ENCODE data around the gene CASP8AP2.
"Not testable (repeated sequence)": the region's sequence is repeated elsewhere in the genome, so short reads cannot be mapped to it uniquely, and the experiment has no call there.

CASP8AP2 gene

GRCh38 chr6:89826029-89826528 is 3.6 kb upstream of the CASP8AP2 start:
- DNase-seq (ENCODE audit: low spot score): no peak

DNA sequence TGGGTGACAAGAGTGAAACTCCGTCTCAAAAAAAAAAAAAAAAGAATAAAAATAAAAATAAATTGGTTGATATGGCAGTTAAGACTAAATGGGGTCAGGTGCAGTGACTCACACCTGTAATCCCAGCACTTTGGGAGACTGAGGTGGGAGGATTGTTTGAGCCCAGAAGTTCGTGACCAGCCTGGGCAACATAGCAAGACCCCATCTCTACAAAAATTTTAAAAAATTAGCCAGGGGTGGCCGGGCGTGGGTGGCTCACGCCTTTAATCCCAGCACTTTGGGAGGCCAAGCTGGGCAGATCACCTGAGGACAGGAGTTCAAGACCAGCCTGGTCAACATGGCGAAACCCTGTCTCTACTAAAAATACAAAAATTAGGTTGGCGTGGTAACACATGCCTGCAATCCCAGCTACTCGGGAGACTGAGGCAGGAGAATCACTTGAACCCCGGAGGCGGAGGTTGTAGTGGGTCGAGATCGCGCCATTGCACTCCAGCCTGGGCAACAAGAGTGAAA is 1.1 kb upstream of the CASP8AP2 start:
- not testable (repeated sequence) for DNase-seq (ENCODE audit: low spot score)

DNA sequence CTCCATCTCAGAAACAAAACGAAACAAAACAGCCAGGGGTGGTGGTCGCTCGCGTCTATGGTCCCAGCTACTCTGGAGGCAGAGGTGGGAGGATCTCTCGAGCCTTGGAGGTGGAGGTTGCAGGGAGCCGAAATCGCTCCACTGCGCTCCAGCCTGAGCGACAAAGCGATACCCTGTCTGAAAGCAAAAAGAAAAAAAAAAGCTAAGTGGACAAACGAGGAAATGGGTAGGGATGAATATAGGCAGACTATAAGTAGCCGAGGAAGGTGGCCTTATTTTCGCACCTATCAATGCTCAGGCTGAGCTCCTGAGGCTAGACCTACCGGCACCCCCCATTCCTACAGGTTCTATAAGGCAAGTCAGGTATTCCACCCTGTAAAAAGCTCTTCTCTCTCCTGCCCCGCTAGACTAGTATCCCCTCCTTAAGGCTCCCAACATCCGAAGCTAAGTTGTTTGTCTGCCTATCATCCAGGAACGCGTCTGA is 650 bp upstream of the CASP8AP2 start:
- DNase-seq (ENCODE audit: low spot score): no peak

- no peak for DNase-seq (ENCODE audit: low spot score)
These were observed 610 bp downstream of the CASP8AP2 start for GRCh38 chr6:89830170-89830809.

- DNase-seq (ENCODE audit: low spot score): no peak
These were observed 5.5 kb downstream of the CASP8AP2 start for GRCh38 chr6:89834884-89835792.

DNA sequence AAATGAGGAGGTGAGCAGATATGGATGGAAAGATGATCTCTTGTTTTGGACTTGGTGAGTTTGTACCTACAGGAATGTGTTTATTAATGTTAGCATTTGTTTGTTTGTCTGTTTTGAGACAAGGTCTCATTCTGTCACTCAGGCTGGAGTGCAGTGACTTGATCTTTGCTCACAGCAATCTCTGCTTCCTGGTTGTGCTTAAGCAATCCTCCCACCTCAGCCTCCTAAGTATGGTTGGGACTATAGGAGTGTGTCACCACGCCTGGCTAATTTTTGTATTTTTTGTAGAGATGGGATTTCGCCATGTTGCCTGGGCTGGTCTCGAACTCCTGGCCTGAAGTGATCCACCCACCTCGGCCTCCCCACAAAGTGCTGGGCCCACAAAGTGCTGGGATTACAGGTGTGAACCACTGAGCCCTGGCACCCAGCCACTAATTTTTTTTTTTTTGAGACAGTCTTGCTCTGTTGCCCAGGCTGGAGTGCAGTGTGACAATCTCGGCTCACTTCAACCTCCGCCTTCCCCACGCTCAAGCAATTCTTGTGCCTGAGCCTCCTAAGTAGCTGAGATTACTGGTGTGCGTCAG is 7.1 kb downstream of the CASP8AP2 start:
- DNase-seq (ENCODE audit: low spot score): no peak

- no peak for DNase-seq (ENCODE audit: low spot score)
These were observed 10.9 kb downstream of the CASP8AP2 start for GRCh38 chr6:89840538-89840937.

GRCh38 chr6:89842228-89842627 is 12.5 kb downstream of the CASP8AP2 start:
- no peak for DNase-seq (ENCODE audit: low spot score)

DNA sequence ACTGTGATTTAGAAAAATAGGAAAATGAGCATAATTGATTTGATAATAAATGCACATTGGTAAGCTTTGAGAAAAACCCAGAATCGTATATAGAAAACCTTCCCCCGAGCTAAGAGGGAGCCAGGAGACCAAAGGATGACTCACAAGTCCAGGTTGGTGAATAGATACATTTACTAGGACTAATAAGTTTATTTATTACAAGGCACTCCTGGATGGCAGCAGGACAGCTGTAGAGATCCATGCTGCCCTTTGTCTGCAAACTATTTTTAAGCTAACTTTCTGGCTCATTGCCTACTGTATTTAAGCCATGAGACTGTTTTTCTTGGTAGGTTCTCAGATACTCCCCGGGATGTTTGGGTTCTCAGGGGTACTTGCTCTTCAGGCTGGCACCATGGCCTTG is 13.4 kb downstream of the CASP8AP2 start:
- peak; percentile 12 for DNase-seq (ENCODE audit: low spot score)

DNA sequence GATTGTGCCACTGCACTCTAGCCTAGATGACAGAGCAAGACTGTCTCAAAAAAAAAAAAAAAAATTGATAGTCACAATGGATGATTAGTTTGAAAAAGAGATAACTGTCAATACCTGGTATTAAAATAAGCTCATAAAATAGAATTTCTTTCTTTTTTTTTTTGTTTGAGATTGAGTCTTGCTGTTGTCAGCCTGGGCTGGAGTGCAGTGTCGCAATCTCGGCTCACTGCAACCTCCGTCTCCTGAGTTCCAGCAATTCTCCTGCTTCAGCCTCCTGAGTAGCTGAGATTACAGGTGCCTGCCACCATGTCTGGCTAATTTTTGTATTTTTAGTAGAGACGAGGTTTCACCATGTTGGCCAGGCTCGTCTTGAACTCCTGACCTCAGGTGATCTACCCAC is 17.8 kb downstream of the CASP8AP2 start:
- not testable (repeated sequence) for DNase-seq (ENCODE audit: low spot score)

DNA sequence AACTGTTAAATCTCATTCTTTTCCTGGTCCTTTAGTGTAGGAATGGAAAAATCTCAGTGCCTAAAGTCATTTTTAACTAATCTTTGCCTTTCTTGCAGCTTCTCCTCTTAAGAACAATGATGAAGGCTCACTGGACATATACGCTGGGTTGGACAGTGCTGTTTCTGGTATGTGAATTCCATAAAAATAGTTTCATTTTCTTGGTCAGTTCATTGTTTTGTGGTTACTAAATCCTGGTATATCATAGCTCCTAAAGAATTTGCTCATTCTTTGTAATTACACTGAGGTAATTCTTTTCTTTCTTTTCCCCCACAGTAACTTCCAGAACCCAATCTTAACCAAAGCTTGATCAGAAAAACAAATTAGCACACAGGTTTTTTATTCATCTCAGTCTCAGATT is 23.4 kb downstream of the CASP8AP2 start:
- DNase-seq (ENCODE audit: low spot score): peak; percentile 22

DNA sequence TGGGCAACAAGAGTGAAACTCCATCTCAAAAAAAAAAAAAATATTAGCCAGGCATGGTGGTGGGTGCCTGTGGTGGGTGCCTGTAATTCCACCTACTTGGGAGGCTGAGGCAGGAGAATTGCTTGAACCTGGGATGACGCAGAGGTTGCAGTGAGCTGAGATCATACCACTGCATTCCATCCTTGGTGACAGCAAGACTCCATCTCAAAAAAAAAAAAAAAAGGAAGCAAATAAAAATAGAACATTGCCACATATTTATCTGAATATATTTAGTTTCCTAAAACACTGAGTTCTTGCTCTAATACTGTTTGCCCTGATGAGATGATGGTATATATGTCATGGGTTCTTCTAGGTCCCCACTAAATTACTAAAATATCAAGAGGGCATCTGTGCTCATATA is 28.4 kb downstream of the CASP8AP2 start:
- no peak for DNase-seq (ENCODE audit: low spot score)

- DNase-seq (ENCODE audit: low spot score): no peak
These were observed 30.1 kb downstream of the CASP8AP2 start for GRCh38 chr6:89859744-89860143.

GRCh38 chr6:89862273-89862672 is 32.6 kb downstream of the CASP8AP2 start:
- DNase-seq (ENCODE audit: low spot score): no peak

DNA sequence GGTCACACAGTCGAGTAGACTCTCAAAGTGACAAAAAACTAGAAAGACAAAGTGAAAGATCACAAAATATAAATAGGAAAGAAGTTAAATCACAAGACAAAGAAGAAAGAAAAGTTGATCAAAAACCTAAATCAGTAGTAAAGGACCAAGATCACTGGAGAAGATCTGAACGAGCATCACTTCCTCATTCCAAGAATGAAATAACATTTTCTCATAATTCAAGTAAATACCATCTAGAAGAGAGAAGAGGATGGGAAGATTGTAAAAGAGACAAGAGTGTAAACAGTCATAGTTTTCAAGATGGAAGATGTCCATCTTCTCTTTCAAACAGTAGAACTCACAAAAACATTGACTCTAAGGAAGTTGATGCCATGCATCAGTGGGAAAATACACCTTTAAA is 33.0 kb downstream of the CASP8AP2 start:
- DNase-seq (ENCODE audit: low spot score): no peak

DNA sequence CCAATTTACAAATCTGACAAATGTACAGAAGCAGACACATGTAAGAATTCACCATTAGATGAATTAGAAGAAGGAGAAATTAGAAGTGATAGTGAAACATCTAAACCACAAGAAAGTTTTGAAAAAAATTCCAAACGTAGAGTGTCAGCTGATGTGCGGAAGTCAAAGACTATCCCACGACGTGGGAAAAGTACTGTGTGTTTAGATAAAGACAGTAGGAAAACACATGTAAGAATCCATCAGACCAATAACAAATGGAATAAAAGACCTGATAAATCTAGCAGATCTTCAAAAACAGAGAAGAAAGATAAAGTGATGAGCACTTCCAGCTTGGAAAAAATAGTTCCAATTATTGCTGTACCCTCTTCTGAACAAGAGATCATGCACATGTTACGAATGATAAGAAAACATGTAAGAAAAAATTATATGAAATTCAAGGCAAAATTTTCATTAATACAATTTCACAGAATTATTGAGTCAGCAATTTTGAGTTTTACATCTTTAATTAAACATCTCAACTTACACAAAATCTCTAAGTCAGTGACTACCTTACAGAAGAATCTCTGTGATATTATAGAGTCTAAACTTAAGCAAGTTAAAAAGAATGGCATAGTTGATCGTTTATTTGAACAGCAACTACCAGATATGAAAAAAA is 36.5 kb downstream of the CASP8AP2 start:
- no peak for DNase-seq (ENCODE audit: low spot score)

DNA sequence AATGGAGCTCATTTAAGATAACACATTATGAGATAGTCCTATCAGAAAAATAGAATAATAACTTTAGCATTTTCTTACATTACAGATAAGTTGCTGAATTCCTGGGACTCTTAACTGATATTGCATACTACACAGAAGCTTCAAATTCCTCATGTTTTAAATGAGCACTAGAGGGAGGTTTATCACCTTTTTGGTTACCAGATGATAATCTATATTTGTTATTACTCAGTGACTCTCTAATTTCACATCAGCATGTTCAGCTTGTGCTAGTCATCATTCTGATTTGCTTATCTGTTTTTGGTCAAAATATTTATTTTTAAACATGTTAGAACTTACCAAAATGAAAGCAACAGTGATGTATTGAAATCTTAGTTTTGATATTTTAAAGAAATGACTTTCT is 44.0 kb downstream of the CASP8AP2 start:
- DNase-seq (ENCODE audit: low spot score): no peak

GRCh38 chr6:89874438-89874837 is 44.8 kb downstream of the CASP8AP2 start:
- DNase-seq (ENCODE audit: low spot score): no peak

GRCh38 chr6:89886378-89887120 is 56.9 kb downstream of the CASP8AP2 start:
- DNase-seq (ENCODE audit: low spot score): no peak

GRCh38 chr6:89887452-89888137 is 57.9 kb downstream of the CASP8AP2 start:
- peak; percentile 16 for DNase-seq (ENCODE audit: low spot score)

DNA sequence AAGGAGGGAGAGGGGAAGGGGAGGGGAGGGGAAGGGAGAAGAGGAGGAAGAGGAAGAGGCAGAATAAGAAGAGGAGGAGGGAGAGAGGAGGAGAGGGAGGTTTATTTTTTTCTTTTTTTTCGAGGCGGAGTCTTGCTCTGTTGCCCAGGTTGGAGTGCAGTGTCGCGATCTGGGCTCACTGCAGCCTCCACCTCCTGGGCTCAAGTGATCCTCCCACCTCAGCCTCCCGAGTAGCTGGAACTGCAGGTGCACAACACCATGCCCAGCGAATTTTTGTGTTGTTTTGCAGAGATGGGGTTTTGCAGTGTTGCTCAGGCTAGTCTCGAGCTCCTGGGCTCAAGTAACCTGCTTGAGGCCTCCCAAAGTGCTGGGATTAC is 58.4 kb downstream of the CASP8AP2 start:
- DNase-seq (ENCODE audit: low spot score): no peak

All from AG08396 (cell line).